Mesothelial cell of epicardium (in vitro differentiated cells): ENCODE data around the gene MXRA8. TPM values are rescaled to one million over a fixed set of nuclear protein-coding genes. Genes with fewer than 3 reads are reported as not detected.
A peak's percentile ranks its signal among the peaks of the same experiment; 100 is the strongest.

Experiments
- DNase-seq, 2 experiments: peaks; one replicate each; pipeline ENCODE4 v3.0.0; 2021; ENCODE audit warnings: low spot score in 2 of 2; ENCODE audit not compliant: unreplicated experiment in 2 of 2
- H3K27ac Mint-ChIP-seq: 2 replicates; pipeline ENCODE4 v1.8.0; 2021; ENCODE audit warnings: mixed read lengths
- H3K27me3 Mint-ChIP-seq: 2 replicates; pipeline ENCODE4 v1.8.0; 2021; ENCODE audit warnings: low read depth, mixed read lengths
- H3K36me3 Mint-ChIP-seq: 2 replicates; pipeline ENCODE4 v1.8.0; 2021; ENCODE audit warnings: mixed read lengths
- H3K4me1 Mint-ChIP-seq: 2 replicates; pipeline ENCODE4 v1.8.0; 2021; ENCODE audit warnings: mixed read lengths
- H3K4me3 Mint-ChIP-seq: 2 replicates; pipeline ENCODE4 v1.8.0; 2021; ENCODE audit warnings: mild to moderate bottlenecking, moderate library complexity, mixed read lengths
- H3K9me3 Mint-ChIP-seq: 2 replicates; pipeline ENCODE4 v1.8.0; 2021; ENCODE audit warnings: mixed read lengths
- CTCF ChIP-seq: fragments of 200-600 bp; sonication (generic); IDR thresholded peaks from one replicate; pipeline ENCODE4 v1.5.0; 2021; ENCODE audit warnings: antibody characterized with exemption; ENCODE audit not compliant: unreplicated experiment
- total RNA-seq: library from RNA; stranded (reverse); gene quantifications from 3 replicates; pipeline ENCODE4 v1.2.1, GENCODE V29; 2021

Gene MXRA8
- total RNA-seq, 1 donor from 2014 or later, result 157 TPM

DNA sequence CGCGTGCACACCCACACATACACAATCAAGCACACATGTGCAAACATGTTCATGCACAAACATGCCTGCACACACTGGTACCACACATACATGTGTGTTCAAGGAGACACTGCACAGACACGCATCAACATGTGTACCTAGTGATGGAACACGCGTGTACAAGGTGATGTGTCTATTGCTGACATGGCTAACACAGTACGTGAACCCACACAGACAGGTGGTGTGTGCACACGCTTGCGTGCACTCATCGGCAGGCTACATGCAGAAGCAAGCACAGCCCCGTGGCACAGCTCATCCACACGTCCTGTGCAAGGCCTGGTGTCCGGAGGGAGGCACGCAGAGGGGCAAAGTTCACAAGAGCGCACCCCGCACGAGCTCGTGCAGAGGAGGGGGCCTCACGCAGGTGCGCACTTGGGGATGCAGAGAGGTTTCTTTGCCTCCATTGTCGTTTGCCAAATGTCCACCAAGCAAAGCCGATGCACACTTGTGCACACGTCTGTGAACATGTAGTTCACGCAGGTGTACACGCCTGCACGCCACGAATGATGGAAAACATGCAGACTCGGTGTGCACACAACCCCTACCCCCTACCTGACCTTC lies 51.6 kb downstream of the MXRA8 start:
- TF ChIP-seq CTCF, result no peak
- H3K4me3 Mint-ChIP-seq, result peak overlapping the region; percentile 80
- no peak for DNase-seq
- peaks cover 26% of the 10 kb centered on the region for H3K4me1 Mint-ChIP-seq
- H3K36me3 Mint-ChIP-seq, result no peaks in the 10 kb centered on the region
- no peaks in the 10 kb centered on the region for H3K9me3 Mint-ChIP-seq
- H3K27ac Mint-ChIP-seq, result peak overlapping the region; percentile 93
- no peaks in the 10 kb centered on the region for H3K27me3 Mint-ChIP-seq

- TF ChIP-seq CTCF, result no peak
- H3K27ac Mint-ChIP-seq, result peak overlapping the region; percentile 93
- no peaks in the 10 kb centered on the region for H3K9me3 Mint-ChIP-seq
Measured at GRCh38 chr1:1306070-1306660, 52.2 kb downstream of the MXRA8 start.

DNA sequence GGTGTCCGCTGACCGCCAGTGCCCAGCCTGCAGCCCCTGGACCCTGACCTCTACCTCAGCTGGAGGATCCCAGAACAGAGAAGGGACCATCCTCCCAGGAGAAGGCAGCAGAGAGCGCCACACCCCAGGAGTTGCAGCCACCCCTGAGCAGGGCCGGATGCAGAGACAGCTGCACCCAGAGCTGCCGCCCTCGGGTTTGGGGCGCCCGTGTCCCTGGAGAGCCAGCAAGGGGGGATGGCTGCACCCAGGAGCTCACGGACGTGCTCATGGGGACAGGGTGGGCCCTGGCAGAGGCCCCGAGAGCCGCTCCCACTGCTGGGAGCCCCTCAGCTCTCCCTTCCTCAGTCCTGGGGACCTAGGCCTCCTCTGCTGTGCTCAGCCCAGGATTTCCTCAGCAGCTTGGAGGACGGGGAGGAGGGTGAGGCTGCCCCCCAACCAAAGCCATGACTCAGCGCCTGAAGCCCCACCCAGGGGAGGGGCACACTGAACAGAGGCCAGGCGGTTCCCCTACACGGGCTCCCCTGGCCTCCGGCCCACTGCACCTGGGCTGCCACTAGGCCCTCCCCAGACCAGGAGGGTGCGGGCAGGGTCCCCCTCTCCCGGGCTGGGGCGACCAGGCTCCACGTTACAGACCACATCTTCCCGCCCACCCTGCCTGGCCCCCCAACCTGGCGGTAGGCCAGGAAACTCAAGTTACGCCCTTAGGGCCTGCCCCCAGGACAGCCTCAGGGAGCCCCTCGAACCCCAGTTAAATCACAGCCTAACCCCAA lies 52.9 kb downstream of the MXRA8 start:
- Mint-ChIP-seq H3K4me3 (peak overlapping the region; percentile 80), H3K27ac (peak overlapping the region; percentile 93), H3K9me3 (no peaks in the 10 kb centered on the region), H3K36me3 (no peaks in the 10 kb centered on the region), H3K4me1 (peaks cover 26% of the 10 kb centered on the region), H3K27me3 (no peaks in the 10 kb centered on the region)
- TF ChIP-seq CTCF, result no peak
- no peak for DNase-seq

More at GRCh38 chr1:1306070-1306660, 52.2 kb downstream of the MXRA8 start:
- Mint-ChIP-seq H3K36me3 (no peaks in the 10 kb centered on the region), H3K4me3 (peak overlapping the region; percentile 80), H3K4me1 (peaks cover 26% of the 10 kb centered on the region), H3K27me3 (no peaks in the 10 kb centered on the region)
- no peak for DNase-seq

- Mint-ChIP-seq H3K27me3 (no peaks in the 10 kb centered on the region), H3K4me1 (peaks cover 26% of the 10 kb centered on the region), H3K36me3 (no peaks in the 10 kb centered on the region), H3K9me3 (no peaks in the 10 kb centered on the region), H3K4me3 (peak overlapping the region; percentile 80), H3K27ac (peak overlapping the region; percentile 79)
- peak; percentile 81 to 84 for DNase-seq
- TF ChIP-seq CTCF, result no peak
Measured at GRCh38 chr1:1304331-1305299, 53.7 kb downstream of the MXRA8 start.

DNA sequence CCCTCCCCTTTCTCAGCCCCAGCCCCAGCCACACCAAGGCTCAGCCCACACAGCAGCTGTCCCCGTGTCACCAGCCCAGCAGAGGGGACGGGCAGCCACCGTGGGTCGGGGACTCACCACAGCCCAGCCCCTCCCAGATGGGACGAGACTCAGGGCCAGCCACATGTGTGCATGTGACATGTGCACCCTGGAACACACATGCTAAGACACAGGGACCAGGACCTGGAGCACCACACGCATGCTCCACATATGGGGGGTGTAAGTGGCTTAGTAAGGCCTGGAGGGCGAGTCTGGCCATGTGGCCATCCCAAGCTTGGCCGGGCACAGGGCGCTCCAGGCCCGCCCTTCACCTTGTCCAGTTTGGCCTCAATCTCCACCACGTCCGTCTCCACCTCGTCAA lies 54.6 kb downstream of the MXRA8 start:
- no peak for TF ChIP-seq CTCF
- H3K36me3 Mint-ChIP-seq, result no peaks in the 10 kb centered on the region
- peaks cover 23% of the 10 kb centered on the region for H3K4me1 Mint-ChIP-seq
- H3K27me3 Mint-ChIP-seq, result no peaks in the 10 kb centered on the region
- no peaks in the 10 kb centered on the region for H3K9me3 Mint-ChIP-seq
- no peak overlapping the region for H3K27ac Mint-ChIP-seq
- no peak overlapping the region for H3K4me3 Mint-ChIP-seq
- no peak for DNase-seq
